Lower leg skin (tissue), 3 donors: ENCODE data around the gene WWOX.

Experiments used
- CTCF ChIP-seq, 3 donors: fragments of 450-650 bp; IDR thresholded peaks; one replicate each; pipeline ENCODE4 v1.5.1; 2016; ENCODE audit warnings: antibody characterized with exemption in 3 of 3, mild to moderate bottlenecking in 3 of 3, moderate library complexity in 2 of 3
- POLR2A ChIP-seq, 2 donors: fragments of 450-650 bp; IDR thresholded peaks; one replicate each; pipeline ENCODE4 v1.6.1; 2016 to 2017; ENCODE audit warnings: antibody characterized with exemption in 2 of 2, mild to moderate bottlenecking in 1 of 2, moderate library complexity in 1 of 2

GRCh38 chr16:78579020-78579419, 479.6 kb downstream of the WWOX start:
- no peak for TF ChIP-seq CTCF (IDR thresholded peaks at IDR 0.05)
- TF ChIP-seq POLR2A (IDR thresholded peaks at IDR 0.05): no peak
